ENCODE data around the gene THAP4. TPM values are rescaled to one million over a fixed set of nuclear protein-coding genes. Genes with fewer than 3 reads are reported as not detected.

Gene THAP4
- total RNA-seq, 4 donors from 2014 or later = 27.3 to 61.2 (median 42.0) TPM

- H3K9me3 ChIP-seq = peaks cover 0 to 28% (median 3%) of the 10 kb centered on the region in 4 donors
- no peak overlapping the region for H3K27ac ChIP-seq
- peaks cover 0 to 32% of the 10 kb centered on the region in 2 donors for H3K27me3 ChIP-seq
- H3K4me1 ChIP-seq = peaks cover 0 to 24% (median 9%) of the 10 kb centered on the region in 4 donors
- 38 to 60% methylated on average over 3 of the region's 3 CpGs for WGBS, 2 donors
- no peaks in the 10 kb centered on the region for H3K36me3 ChIP-seq
- TF ChIP-seq CTCF (IDR thresholded peaks at IDR 0.05) (no peak), POLR2A (IDR thresholded peaks at IDR 0.05) (no peak), EP300 (IDR thresholded peaks at IDR 0.05) (no peak)
- no peak for DNase-seq (ENCODE audit: low spot score in 2 of 2)
- no peak overlapping the region for H3K4me3 ChIP-seq
Measured at GRCh38 chr2:241555711-241556110, 81.2 kb downstream of the THAP4 start.

GRCh38 chr2:241554610-241555322 is 82.2 kb downstream of the THAP4 start:
- H3K27ac ChIP-seq = no peak overlapping the region
- H3K9me3 ChIP-seq = peaks cover 0 to 28% (median 3%) of the 10 kb centered on the region in 4 donors
- peaks cover 0 to 15% (median 1%) of the 10 kb centered on the region in 4 donors for H3K4me1 ChIP-seq
- no peak for TF ChIP-seq POLR2A (IDR thresholded peaks at IDR 0.05)
- TF ChIP-seq EP300 (IDR thresholded peaks at IDR 0.05) = no peak
- TF ChIP-seq CTCF (IDR thresholded peaks at IDR 0.05) = no peak
- no peak overlapping the region for H3K4me3 ChIP-seq
- DNase-seq (ENCODE audit: low spot score in 2 of 2) = no peak
- no peaks in the 10 kb centered on the region for H3K36me3 ChIP-seq
- 80 to 83% methylated on average over 7 of the region's 7 CpGs for WGBS, 2 donors
- H3K27me3 ChIP-seq = peaks cover 0 to 32% of the 10 kb centered on the region in 2 donors

- Histone ChIP-seq H3K27me3 (peaks cover 0 to 40% of the 10 kb centered on the region in 2 donors), H3K4me1 (peaks cover 0 to 7% (median 0%) of the 10 kb centered on the region in 4 donors), H3K27ac (no peak overlapping the region), H3K36me3 (no peaks in the 10 kb centered on the region), H3K9me3 (peaks cover 0 to 28% (median 3%) of the 10 kb centered on the region in 4 donors), H3K4me3 (no peak overlapping the region)
- WGBS, 2 donors = 60 to 68% methylated on average over 6 of the region's 6 CpGs
- no peak for DNase-seq (ENCODE audit: low spot score in 2 of 2)
- TF ChIP-seq CTCF (IDR thresholded peaks at IDR 0.05) (no peak), EP300 (IDR thresholded peaks at IDR 0.05) (no peak), POLR2A (IDR thresholded peaks at IDR 0.05) (no peak)
Measured at GRCh38 chr2:241553981-241554380, 83.0 kb downstream of the THAP4 start.

GRCh38 chr2:241553512-241553830 is 83.5 kb downstream of the THAP4 start:
- Histone ChIP-seq H3K36me3 (no peaks in the 10 kb centered on the region), H3K27ac (no peak overlapping the region), H3K9me3 (peaks cover 0 to 28% (median 3%) of the 10 kb centered on the region in 4 donors), H3K4me3 (no peak overlapping the region), H3K27me3 (peaks cover 0 to 42% of the 10 kb centered on the region in 2 donors), H3K4me1 (peaks cover 0 to 3% (median 0%) of the 10 kb centered on the region in 4 donors)
- 78 to 82% methylated on average over 10 to 12 of the region's 12 CpGs for WGBS, 2 donors
- DNase-seq (ENCODE audit: low spot score in 2 of 2) = no peak
- TF ChIP-seq POLR2A (IDR thresholded peaks at IDR 0.05) (no peak), CTCF (IDR thresholded peaks at IDR 0.05) (no peak)

- H3K9me3 ChIP-seq = peaks cover 0 to 20% (median 3%) of the 10 kb centered on the region in 4 donors
- peaks cover 0 to 5% (median 0%) of the 10 kb centered on the region in 4 donors for H3K4me1 ChIP-seq
- TF ChIP-seq EP300 (IDR thresholded peaks at IDR 0.05) (no peak), POLR2A (IDR thresholded peaks at IDR 0.05) (no peak), CTCF (IDR thresholded peaks at IDR 0.05) (no peak)
- no peak for DNase-seq (ENCODE audit: low spot score in 2 of 2)
- no peak overlapping the region for H3K4me3 ChIP-seq
- H3K27ac ChIP-seq = no peak overlapping the region
- H3K36me3 ChIP-seq = no peaks in the 10 kb centered on the region
- H3K27me3 ChIP-seq = peaks cover 0 to 42% of the 10 kb centered on the region in 2 donors
- WGBS, 2 donors = 61 to 68% methylated on average over 32 to 33 of the region's 33 CpGs
Measured at GRCh38 chr2:241551998-241552737, 84.8 kb downstream of the THAP4 start.

Data from tibial nerve (tissue), 4 donors.